ENCODE results near the gene SLC25A19.
A peak's percentile ranks its signal among the peaks of the same experiment; 100 is the strongest.

The SLC25A19 gene

DNA sequence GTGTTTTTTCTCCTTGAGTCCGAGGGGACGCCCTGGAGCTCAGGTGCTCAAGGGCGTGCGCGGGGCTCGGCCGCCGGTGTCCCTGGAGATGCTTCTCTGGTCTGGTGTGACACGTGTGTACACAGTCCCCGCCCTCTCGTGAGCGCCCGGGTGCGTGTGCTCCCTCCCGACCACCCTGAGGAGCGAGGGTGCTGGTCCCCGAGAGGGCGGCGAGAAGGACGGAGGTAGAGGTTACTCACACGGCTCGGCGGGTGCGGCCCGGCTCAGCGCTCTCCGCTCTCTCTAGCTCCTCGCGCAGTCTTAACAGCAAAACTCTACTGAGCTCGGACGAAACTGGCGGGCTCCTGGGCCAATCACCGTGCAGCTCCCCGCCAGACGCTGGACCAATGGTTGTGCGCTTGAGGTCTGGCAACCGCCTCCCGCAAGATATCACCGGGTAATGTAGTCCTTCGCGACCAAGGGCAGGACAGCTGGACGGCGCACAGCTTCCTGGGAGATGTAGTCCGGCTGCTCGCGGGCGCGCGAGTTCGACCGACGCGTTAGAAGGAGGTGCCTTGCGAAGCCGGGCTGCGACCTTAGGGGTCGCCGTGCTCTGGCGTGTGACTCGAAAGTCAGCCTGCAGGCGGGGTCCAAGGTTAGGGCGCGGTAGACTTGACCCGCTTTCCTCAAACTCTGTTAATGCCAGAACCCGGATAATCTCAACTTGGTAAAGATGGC lies at the start of gene SLC25A19:
SLC25A19 (minus strand) TSS at position 319 of the 717 bp plus-strand sequence. CDS start 2,669 bp downstream, outside the sequence.
- H3K4me3 ChIP-seq (ENCODE audit: low read length) = peak within 1 kb of the TSS; percentile 83
- no peak within 1 kb of the TSS for H3K27ac ChIP-seq (ENCODE audit: low read length)
- H3K4me1 ChIP-seq (ENCODE audit: control insufficient read depth, insufficient read depth, low read length) = no peaks in the 10 kb centered on the region
- no peaks in the 10 kb centered on the region for H3K27me3 ChIP-seq (ENCODE audit: control insufficient read depth, insufficient read depth, low read length)
- WGBS (ENCODE audit: insufficient coverage, insufficient read length) = no CpG with 5 or more reads among the region's 65 CpGs
- no peaks in the 10 kb centered on the region for H3K9me3 ChIP-seq (ENCODE audit: control insufficient read depth, insufficient read depth, low read length)
- peak; percentile 96 for DNase-seq (ENCODE audit: low read depth, low spot score)
- H3K36me3 ChIP-seq (ENCODE audit: control insufficient read depth, insufficient read depth, low read length) = peaks cover 8% of the 10 kb centered on the region; the same call in 1 of the 2 replicates

DNA sequence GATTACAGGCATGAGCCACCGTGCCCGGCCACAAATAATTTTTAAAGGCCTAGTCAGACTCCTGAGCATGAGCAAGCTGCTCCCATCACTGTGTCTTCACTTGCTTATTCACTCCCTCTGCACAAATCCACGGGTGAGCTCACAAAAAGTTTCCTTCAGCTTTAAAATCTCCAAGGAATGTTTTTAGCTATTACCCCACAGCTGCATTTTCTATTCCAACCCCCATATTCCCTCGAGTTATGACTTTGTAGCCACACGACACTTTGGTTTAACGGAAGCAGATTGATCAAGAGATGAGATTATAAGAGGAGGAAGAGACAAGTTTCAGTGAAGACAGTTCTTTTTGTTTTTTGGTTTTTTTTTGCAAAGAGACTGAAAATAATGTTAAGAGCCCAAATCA lies 49.1 kb upstream of the SLC25A19 start:
- no peak for DNase-seq (ENCODE audit: low read depth, low spot score)
- Histone ChIP-seq H3K27me3 (ENCODE audit: control insufficient read depth, insufficient read depth, low read length) (no peaks in the 10 kb centered on the region), H3K4me3 (ENCODE audit: low read length) (no peak overlapping the region), H3K4me1 (ENCODE audit: control insufficient read depth, insufficient read depth, low read length) (peaks cover 6% of the 10 kb centered on the region), H3K27ac (ENCODE audit: low read length) (no peak overlapping the region), H3K9me3 (ENCODE audit: control insufficient read depth, insufficient read depth, low read length) (no peaks in the 10 kb centered on the region), H3K36me3 (ENCODE audit: control insufficient read depth, insufficient read depth, low read length) (no peaks in the 10 kb centered on the region)
- no CpG with 5 or more reads among the region's 6 CpGs for WGBS (ENCODE audit: insufficient coverage, insufficient read length)

DNA sequence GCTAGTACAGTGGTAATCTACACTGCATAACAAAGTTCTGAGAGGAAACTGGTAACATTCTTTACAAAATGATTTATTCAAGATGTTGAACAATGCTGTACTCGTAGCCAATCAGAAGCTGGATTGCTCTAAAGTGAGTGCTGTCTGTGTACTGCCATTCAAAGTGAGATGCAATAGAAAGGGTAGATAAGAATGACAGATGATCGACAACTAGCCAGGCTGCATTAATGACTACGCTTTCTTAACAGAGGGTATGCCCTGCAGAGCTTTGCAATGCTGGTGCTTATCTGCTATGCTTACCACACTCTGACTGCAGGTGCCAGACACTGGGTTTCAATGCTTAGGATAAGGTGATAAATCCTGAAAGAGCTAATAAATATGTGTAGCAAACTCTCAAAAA lies 46.1 kb upstream of the SLC25A19 start:
- no CpG with 5 or more reads among the region's 3 CpGs for WGBS (ENCODE audit: insufficient coverage, insufficient read length)
- no peak for DNase-seq (ENCODE audit: low read depth, low spot score)
- Histone ChIP-seq H3K36me3 (ENCODE audit: control insufficient read depth, insufficient read depth, low read length) (no peaks in the 10 kb centered on the region), H3K27ac (ENCODE audit: low read length) (no peak overlapping the region), H3K27me3 (ENCODE audit: control insufficient read depth, insufficient read depth, low read length) (no peaks in the 10 kb centered on the region), H3K4me3 (ENCODE audit: low read length) (no peak overlapping the region), H3K9me3 (ENCODE audit: control insufficient read depth, insufficient read depth, low read length) (no peaks in the 10 kb centered on the region), H3K4me1 (ENCODE audit: control insufficient read depth, insufficient read depth, low read length) (no peaks in the 10 kb centered on the region)

DNA sequence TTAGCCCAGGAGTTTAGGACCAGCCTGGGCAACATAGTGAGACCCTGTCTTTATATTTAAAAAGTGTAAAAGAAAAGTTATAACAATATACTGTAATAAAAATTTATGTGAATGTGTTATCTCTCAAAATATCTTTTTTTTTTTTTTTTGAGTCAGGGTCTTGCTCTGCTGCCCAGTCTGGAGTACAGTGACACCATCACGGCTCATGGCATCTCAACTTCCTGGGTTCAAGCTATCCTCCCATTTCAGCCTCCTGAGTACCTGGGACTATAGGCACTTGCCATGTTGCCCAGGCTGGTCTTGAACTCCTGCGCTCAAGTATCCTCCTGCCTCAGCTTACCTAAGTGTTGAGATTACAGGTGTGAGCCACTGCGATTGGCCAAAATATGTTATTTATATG lies 45.5 kb upstream of the SLC25A19 start:
- Histone ChIP-seq H3K9me3 (ENCODE audit: control insufficient read depth, insufficient read depth, low read length) (no peaks in the 10 kb centered on the region), H3K27ac (ENCODE audit: low read length) (no peak overlapping the region), H3K27me3 (ENCODE audit: control insufficient read depth, insufficient read depth, low read length) (no peaks in the 10 kb centered on the region), H3K4me3 (ENCODE audit: low read length) (no peak overlapping the region), H3K36me3 (ENCODE audit: control insufficient read depth, insufficient read depth, low read length) (no peaks in the 10 kb centered on the region), H3K4me1 (ENCODE audit: control insufficient read depth, insufficient read depth, low read length) (no peaks in the 10 kb centered on the region)
- WGBS (ENCODE audit: insufficient coverage, insufficient read length) = no CpG with 5 or more reads among the region's 3 CpGs
- no peak for DNase-seq (ENCODE audit: low read depth, low spot score)

DNA sequence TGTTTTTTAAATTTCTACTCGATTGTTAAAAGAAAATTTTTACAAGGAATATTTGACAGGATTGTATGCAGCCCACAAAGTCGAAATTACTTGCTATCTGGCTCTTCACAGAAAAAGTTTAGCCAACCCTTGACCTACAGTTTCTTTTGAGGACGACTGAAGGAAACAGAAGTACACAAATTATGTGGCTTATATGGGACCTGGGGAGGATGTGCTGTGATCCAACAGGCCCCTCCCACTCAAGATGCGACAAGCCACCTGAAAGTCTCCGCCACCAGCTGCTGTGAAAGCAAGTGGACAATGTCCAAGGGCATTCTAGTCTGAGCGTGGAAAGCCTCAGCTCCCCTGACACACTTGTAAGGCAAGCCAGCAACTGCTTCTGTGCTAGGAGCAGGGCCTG lies 42.4 kb upstream of the SLC25A19 start:
- Histone ChIP-seq H3K4me3 (ENCODE audit: low read length) (no peak overlapping the region), H3K4me1 (ENCODE audit: control insufficient read depth, insufficient read depth, low read length) (no peaks in the 10 kb centered on the region), H3K27ac (ENCODE audit: low read length) (no peak overlapping the region), H3K27me3 (ENCODE audit: control insufficient read depth, insufficient read depth, low read length) (no peaks in the 10 kb centered on the region), H3K9me3 (ENCODE audit: control insufficient read depth, insufficient read depth, low read length) (no peaks in the 10 kb centered on the region), H3K36me3 (ENCODE audit: control insufficient read depth, insufficient read depth, low read length) (no peaks in the 10 kb centered on the region)
- no peak for DNase-seq (ENCODE audit: low read depth, low spot score)
- no CpG with 5 or more reads among the region's 6 CpGs for WGBS (ENCODE audit: insufficient coverage, insufficient read length)

DNA sequence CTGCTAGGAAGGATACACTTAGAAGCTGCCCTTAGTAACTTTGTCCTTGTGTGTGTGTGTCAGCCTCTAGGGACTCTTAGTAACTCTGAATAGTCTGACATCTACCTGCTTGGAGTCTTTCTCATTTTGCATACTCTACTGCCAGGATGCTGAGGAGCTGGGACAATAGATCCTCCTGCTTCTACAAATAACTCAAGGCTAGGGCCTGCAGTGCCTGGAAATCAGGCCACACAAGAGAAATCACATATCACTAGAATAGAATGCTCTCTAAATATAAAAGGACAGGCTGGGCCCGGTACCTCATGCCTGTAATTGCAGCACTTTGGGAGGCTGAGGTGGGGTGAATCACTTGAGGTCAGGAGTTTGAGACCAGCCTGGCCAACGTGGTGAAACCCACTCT lies 38.5 kb upstream of the SLC25A19 start:
- no peak overlapping the region for H3K27ac ChIP-seq (ENCODE audit: low read length)
- H3K27me3 ChIP-seq (ENCODE audit: control insufficient read depth, insufficient read depth, low read length) = no peaks in the 10 kb centered on the region
- WGBS (ENCODE audit: insufficient coverage, insufficient read length) = no CpG with 5 or more reads among the region's 2 CpGs
- no peak overlapping the region for H3K4me3 ChIP-seq (ENCODE audit: low read length)
- no peaks in the 10 kb centered on the region; the same call in 1 of the 2 replicates for H3K36me3 ChIP-seq (ENCODE audit: control insufficient read depth, insufficient read depth, low read length)
- DNase-seq (ENCODE audit: low read depth, low spot score) = no peak
- 0 out of 2 replicates have a peak, but pooled peaks cover 1% of the 10 kb centered on the region for H3K4me1 ChIP-seq (ENCODE audit: control insufficient read depth, insufficient read depth, low read length)
- no peaks in the 10 kb centered on the region for H3K9me3 ChIP-seq (ENCODE audit: control insufficient read depth, insufficient read depth, low read length)

DNA sequence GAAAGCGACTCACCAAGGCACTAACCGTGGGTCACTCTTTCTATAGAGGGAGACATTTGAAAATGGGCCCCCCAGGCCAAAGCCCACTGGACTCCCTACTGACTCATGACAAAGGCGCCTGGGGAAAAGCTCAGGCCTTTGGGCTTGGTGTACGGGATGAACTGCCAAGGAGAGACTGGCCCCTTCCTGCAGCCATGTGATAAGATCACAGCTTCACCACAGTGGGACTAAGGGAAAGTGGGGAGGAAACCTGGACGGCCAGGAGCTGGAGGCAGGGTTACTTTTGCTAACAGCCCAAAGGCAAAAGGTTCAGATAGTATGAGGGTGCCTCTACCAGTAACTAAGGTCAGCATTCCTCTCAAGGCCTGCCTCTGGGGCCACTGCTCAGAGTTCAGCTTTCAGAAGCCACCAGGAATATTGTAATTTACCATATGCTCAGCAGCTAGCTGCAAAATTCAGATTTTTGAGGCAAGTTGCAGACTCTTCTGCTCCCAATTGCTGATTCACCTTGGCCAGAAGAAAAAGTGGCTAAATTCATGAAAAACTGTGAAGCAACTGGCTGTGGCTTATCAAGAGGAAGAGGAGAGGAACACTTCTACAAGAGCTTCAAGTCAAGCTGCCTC lies 37.1 kb upstream of the SLC25A19 start:
- Histone ChIP-seq H3K27ac (ENCODE audit: low read length) (no peak overlapping the region), H3K9me3 (ENCODE audit: control insufficient read depth, insufficient read depth, low read length) (no peaks in the 10 kb centered on the region), H3K4me1 (ENCODE audit: control insufficient read depth, insufficient read depth, low read length) (0 out of 2 replicates have a peak, but pooled peaks cover 1% of the 10 kb centered on the region), H3K27me3 (ENCODE audit: control insufficient read depth, insufficient read depth, low read length) (no peaks in the 10 kb centered on the region), H3K36me3 (ENCODE audit: control insufficient read depth, insufficient read depth, low read length) (no peaks in the 10 kb centered on the region; the same call in 1 of the 2 replicates), H3K4me3 (ENCODE audit: low read length) (no peak overlapping the region)
- no CpG with 5 or more reads among the region's 5 CpGs for WGBS (ENCODE audit: insufficient coverage, insufficient read length)
- DNase-seq (ENCODE audit: low read depth, low spot score) = no peak

DNA sequence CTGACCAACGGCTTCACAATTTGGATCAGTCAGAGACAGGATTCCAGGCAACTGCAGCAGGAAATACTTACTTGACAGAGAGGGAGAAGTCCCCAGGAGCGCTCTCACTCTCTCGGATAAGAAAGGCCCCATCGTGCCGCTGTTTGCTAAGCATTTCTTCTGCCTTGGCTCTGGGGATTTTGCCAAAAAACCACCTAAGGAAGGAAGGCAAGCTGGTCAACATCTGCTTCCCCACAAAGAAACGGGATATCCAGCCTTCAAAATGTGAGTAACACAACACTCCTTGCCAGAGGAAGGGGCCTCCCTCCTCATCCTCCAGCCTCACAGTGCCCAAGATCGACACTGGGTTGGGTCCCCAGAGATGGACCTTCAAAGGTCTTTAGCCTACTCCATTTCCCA lies 36.6 kb upstream of the SLC25A19 start:
- Histone ChIP-seq H3K4me1 (ENCODE audit: control insufficient read depth, insufficient read depth, low read length) (0 out of 2 replicates have a peak, but pooled peaks cover 1% of the 10 kb centered on the region), H3K27me3 (ENCODE audit: control insufficient read depth, insufficient read depth, low read length) (no peaks in the 10 kb centered on the region), H3K4me3 (ENCODE audit: low read length) (no peak overlapping the region), H3K36me3 (ENCODE audit: control insufficient read depth, insufficient read depth, low read length) (peaks cover 1% of the 10 kb centered on the region; the same call in 1 of the 2 replicates), H3K9me3 (ENCODE audit: control insufficient read depth, insufficient read depth, low read length) (no peaks in the 10 kb centered on the region), H3K27ac (ENCODE audit: low read length) (no peak overlapping the region)
- no CpG with 5 or more reads among the region's 7 CpGs for WGBS (ENCODE audit: insufficient coverage, insufficient read length)
- DNase-seq (ENCODE audit: low read depth, low spot score) = no peak

DNA sequence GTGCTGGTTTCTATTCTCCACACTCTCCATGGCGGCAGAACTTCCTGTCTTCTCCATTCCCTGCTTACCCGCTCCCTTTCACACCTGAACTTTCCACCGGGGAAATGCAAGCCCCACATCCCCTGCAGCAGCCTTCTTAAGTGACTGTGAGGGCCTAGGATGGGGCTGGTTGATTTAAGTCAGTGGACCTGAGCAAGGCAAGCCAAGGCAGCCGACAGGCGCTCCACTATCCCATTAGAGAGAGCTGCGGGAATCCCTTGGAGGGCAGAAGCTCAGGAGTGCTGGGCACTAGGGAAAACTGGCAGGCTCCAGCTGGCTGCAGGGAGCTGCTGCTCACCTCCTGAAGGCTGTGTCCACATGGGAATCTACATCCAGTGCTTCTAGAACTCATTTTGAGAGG lies 36.1 kb upstream of the SLC25A19 start:
- no CpG with 5 or more reads among the region's 6 CpGs for WGBS (ENCODE audit: insufficient coverage, insufficient read length)
- Histone ChIP-seq H3K4me1 (ENCODE audit: control insufficient read depth, insufficient read depth, low read length) (0 out of 2 replicates have a peak, but pooled peaks cover 1% of the 10 kb centered on the region), H3K27ac (ENCODE audit: low read length) (no peak overlapping the region)

DNA sequence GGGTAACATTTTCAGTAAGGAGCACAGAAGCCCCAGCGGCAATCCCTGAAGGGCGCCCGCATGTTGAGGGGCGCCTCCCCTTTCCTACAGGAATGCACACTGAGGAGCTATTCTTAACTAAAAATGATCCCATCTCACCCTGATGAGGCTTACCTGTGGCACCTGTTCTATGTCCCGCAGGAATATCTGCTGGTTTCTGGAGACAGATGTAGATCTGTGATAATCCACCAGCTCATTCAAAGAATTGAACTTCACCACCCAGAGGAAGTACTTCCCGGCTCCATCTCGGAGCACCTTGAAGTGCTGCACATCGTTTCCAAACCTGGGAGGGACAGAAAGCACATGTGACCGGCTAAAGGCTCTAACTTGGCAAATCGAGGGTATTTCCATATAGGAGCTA lies 32.3 kb upstream of the SLC25A19 start:
- no peak overlapping the region for H3K27ac ChIP-seq (ENCODE audit: low read length)
- no peak for DNase-seq (ENCODE audit: low read depth, low spot score)
- H3K4me3 ChIP-seq (ENCODE audit: low read length) = no peak overlapping the region
- H3K27me3 ChIP-seq (ENCODE audit: control insufficient read depth, insufficient read depth, low read length) = no peaks in the 10 kb centered on the region
- H3K36me3 ChIP-seq (ENCODE audit: control insufficient read depth, insufficient read depth, low read length) = peaks cover 11% of the 10 kb centered on the region
- H3K9me3 ChIP-seq (ENCODE audit: control insufficient read depth, insufficient read depth, low read length) = no peaks in the 10 kb centered on the region
- no CpG with 5 or more reads among the region's 10 CpGs for WGBS (ENCODE audit: insufficient coverage, insufficient read length)
- H3K4me1 ChIP-seq (ENCODE audit: control insufficient read depth, insufficient read depth, low read length) = 0 out of 2 replicates have a peak, but pooled peaks cover 1% of the 10 kb centered on the region

More for the DNA sequence above, 36.1 kb upstream of the SLC25A19 start:
- Histone ChIP-seq H3K9me3 (ENCODE audit: control insufficient read depth, insufficient read depth, low read length) (no peaks in the 10 kb centered on the region), H3K36me3 (ENCODE audit: control insufficient read depth, insufficient read depth, low read length) (peaks cover 6% of the 10 kb centered on the region), H3K27me3 (ENCODE audit: control insufficient read depth, insufficient read depth, low read length) (no peaks in the 10 kb centered on the region), H3K4me3 (ENCODE audit: low read length) (no peak overlapping the region)
- no peak for DNase-seq (ENCODE audit: low read depth, low spot score)

Data from iPS DF 6.9 (cell line).